PFSK-1 (cell line): ENCODE measurements around the gene TTLL13. TPM values are rescaled to one million over a fixed set of nuclear protein-coding genes. Genes with fewer than 3 reads are reported as not detected.

Experiments
- FOXP2 ChIP-seq: optimal IDR thresholded peaks from 2 replicates; pipeline ENCODE3; 2011; ENCODE audit warnings: borderline replicate concordance, control low read depth, inconsistent platforms; ENCODE audit not compliant: insufficient read depth; ENCODE audit errors: extremely low read length, extremely low read depth
- POLR2AphosphoS5 ChIP-seq: IDR thresholded peaks from 2 replicates; pipeline ENCODE4 v1.6.1; 2012; ENCODE audit warnings: low read depth, mild to moderate bottlenecking, control low read depth, low read length, moderate library complexity
- REST ChIP-seq, 2 experiments: IDR thresholded peaks; 2 replicates each; pipeline versions ENCODE4 v1.6.1 to v1.8.0; 2011 to 2012; ENCODE audit warnings: low read depth in 2 of 2, low read length in 2 of 2, control low read depth in 1 of 2, inconsistent platforms in 1 of 2, mild to moderate bottlenecking in 1 of 2, moderate library complexity in 1 of 2; ENCODE audit not compliant: insufficient read depth in 1 of 2
- SIN3A ChIP-seq: IDR thresholded peaks from 2 replicates; pipeline ENCODE4 v1.6.1; 2012; ENCODE audit warnings: mild to moderate bottlenecking, low read length, moderate library complexity, borderline replicate concordance; ENCODE audit not compliant: insufficient read depth
- TAF1 ChIP-seq: IDR thresholded peaks from 2 replicates; pipeline ENCODE4 v1.6.1; 2012; ENCODE audit warnings: low read length, control low read depth, borderline replicate concordance; ENCODE audit not compliant: insufficient read depth
- polyA plus RNA-seq: library from polyadenylated mRNA; unstranded; fragments of >200 nt; gene quantifications from one replicate; pipeline ENCODE4 v1.2.1, GENCODE V29; 2012; ENCODE audit warnings: low read depth, missing spikeins; ENCODE audit not compliant: insufficient read length

Gene TTLL13
- polyA plus RNA-seq = 0.45 TPM

GRCh38 chr15:90249203-90249863, at the start of gene TTLL13:
TSS of gene TTLL13 (plus strand) at chr15:90249556. CDS start at chr15:90250631, 1,075 bp downstream.
- TF ChIP-seq SIN3A (peak; percentile 86; the same call in 1 of the 2 replicates), TAF1 (no peak), REST (IDR thresholded peaks at IDR 0.05; ENCODE audit: insufficient read depth in 1 of 2, low read depth in 2 of 2, low read length in 2 of 2) (no peak), FOXP2 (peak; percentile 68), POLR2AphosphoS5 (no peak)

- TF ChIP-seq POLR2AphosphoS5 (no peak), FOXP2 (no peak), REST (IDR thresholded peaks at IDR 0.05; ENCODE audit: insufficient read depth in 1 of 2, low read depth in 2 of 2, low read length in 2 of 2) (no peak), TAF1 (no peak), SIN3A (no peak)
Observed at GRCh38 chr15:90200534-90201129, 48.7 kb upstream of the TTLL13 start.

- TF ChIP-seq REST (IDR thresholded peaks at IDR 0.05; ENCODE audit: insufficient read depth in 1 of 2, low read depth in 2 of 2, low read length in 2 of 2) (no peak), FOXP2 (no peak), POLR2AphosphoS5 (peak; percentile 77), TAF1 (peak; percentile 40; the same call in 1 of the 2 replicates), SIN3A (no peak)
Observed at GRCh38 chr15:90201130-90201943, 48.0 kb upstream of the TTLL13 start, which contains the start of gene SEMA4B. TSS of gene SEMA4B (plus strand) at chr15:90201330. CDS start at chr15:90201579, 249 bp downstream.

- TF ChIP-seq TAF1 (no peak), POLR2AphosphoS5 (no peak), SIN3A (no peak), FOXP2 (no peak), REST (IDR thresholded peaks at IDR 0.05; ENCODE audit: insufficient read depth in 1 of 2, low read depth in 2 of 2, low read length in 2 of 2) (no peak)
Observed at GRCh38 chr15:90201944-90202375, 47.4 kb upstream of the TTLL13 start.
